GM19239 (cell line): ENCODE data around the gene NKD1.
"Not testable (repeated sequence)": the region's sequence is repeated elsewhere in the genome, so short reads cannot be mapped to it uniquely, and the experiment has no call there.

Source experiments
- DNase-seq: peaks from one replicate; pipeline ENCODE4 v3.0.0; 2011; ENCODE audit warnings: low spot score; ENCODE audit not compliant: insufficient read length
- FAIRE-seq: peaks from 2 replicates; lab custom pipeline; 2011; peaks lifted over from hg19 to GRCh38; lab: Jason Lieb, UNC

NKD1 gene, protein sequence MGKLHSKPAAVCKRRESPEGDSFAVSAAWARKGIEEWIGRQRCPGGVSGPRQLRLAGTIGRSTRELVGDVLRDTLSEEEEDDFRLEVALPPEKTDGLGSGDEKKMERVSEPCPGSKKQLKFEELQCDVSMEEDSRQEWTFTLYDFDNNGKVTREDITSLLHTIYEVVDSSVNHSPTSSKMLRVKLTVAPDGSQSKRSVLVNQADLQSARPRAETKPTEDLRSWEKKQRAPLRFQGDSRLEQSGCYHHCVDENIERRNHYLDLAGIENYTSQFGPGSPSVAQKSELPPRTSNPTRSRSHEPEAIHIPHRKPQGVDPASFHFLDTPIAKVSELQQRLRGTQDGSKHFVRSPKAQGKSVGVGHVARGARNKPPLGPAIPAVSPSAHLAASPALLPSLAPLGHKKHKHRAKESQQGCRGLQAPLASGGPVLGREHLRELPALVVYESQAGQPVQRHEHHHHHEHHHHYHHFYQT

DNA sequence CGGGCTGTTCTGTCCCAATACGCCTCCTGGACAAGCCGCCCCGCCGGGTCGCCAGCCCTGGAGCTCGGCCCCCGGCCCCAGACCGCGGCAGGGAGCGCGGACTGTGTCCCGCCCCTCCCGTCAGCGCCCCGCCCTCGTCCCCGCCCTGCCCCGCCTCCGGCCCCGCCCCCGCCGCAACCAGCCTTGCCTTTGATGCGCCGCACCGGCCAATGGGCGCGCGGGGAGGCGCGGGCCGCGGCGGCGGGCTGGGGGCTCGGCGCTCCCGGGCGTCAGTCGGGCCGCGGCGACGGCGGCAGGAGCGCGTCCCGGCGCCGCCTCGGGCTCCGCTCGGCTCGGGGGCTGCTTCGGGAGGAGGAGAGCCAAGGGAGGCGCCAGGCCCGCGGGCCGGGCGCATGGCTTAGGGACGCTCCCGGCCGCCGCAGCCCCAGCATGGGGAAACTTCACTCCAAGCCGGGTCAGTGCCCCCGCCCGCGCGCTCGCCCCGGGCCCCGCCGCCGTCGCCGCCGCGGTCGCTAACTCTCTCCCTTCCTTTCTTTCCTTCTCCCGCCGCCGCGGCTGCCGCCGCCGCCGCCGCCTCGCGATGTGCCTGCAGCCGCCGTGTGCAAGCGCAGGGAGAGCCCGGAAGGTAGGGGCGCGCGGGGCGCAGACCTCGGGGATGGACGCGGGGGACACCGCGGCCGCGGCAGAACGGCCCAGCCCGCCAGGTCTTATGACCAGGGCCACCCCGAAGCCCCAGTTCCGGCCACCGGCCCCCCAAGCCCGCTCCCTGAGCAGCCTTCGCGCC lies at the start of gene NKD1:
Gene NKD1 (plus strand): TSS at position 272 of the 784 bp plus-strand sequence. CDS start 158 bp downstream, at position 430.
- FAIRE-seq (peak; percentile 31), DNase-seq (peak; percentile 97)

DNA sequence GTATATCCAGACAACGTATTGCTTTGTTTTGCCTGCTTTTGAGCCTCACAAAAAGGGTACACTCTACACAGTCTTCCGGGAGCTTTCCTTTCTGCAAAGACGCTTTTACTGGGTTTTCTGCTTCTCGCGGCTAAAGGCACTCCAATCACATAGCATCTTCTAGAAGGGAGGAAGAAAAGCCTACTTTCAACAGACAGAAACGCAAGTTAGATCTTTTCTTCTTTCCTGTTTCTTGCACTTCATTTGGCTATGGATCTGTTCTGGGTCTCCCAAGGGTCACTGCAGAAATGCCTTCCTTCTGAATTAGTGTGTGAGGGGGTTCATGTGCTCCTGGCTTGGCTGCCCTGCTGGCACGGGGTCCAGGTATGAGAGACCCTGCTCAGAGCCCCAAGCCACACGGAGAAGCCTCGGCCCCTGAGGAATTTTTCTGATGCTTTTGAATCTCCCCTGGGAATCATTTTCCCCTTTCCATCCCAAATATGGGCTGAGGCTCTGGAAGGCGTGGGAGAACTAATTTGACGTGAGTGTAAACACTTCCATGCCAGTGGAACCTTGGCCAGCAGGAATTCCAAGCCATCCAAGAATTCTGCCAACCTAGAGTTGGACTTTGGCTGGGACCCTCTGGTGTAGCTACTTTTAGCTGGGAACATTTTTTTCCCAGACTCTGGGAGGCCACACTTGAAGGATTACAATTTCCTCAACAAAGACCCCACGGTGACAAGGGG lies 49.6 kb upstream of the NKD1 start:
- no peak for FAIRE-seq
- DNase-seq = no peak

DNA sequence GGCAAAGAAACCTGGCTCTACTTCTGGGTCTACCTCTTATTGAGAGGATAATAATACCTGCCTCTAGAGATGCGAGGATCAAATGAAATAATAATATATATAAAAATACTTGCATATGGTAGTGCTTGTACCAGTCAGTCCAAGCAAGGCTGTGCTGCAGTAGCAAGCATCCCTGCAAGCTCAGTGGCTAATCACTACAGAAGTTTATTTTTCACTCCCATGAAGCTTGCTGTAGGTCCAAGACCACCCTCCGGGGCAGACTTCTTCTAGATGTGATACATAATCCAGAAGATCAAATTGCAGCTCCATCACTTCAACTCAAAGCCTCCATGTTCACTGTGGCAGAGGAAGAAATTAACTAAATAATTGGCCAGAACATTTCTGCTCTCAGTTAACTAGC lies 48.9 kb upstream of the NKD1 start:
- FAIRE-seq = no peak
- no peak for DNase-seq

DNA sequence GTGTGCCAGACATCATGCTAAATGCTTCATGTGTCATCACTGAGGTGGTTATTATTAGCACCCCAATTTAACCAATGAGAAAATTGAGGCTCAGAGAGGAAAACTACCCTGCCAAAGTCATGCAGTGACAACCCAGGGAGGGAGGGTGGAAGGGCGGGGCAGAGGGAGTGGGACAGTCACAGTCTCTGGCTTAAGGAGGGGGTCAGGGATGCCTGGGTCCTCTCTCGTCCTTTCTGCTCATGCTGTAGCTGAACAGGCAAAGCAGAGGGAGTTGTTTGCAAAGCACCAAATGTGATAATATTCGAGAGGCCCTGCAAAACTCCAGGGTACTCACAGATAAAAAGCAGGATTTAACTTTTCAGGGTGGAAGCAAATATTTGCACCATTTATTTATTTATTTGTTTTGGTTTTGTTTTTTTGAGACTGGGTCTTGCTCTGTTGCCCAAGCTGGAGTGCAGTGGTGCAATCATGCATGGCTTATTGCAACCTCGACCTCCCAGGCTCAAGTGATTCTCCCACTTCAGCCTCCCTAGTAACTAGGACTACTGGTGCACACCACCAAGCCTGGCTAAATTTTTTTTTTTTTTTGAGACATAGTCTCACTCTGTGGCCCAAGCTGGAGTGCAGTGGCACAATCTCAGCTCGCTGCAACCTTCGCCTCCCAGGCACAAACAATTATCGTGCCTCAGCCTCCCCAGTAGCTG lies 47.9 kb upstream of the NKD1 start:
- FAIRE-seq = no peak
- no peak for DNase-seq

DNA sequence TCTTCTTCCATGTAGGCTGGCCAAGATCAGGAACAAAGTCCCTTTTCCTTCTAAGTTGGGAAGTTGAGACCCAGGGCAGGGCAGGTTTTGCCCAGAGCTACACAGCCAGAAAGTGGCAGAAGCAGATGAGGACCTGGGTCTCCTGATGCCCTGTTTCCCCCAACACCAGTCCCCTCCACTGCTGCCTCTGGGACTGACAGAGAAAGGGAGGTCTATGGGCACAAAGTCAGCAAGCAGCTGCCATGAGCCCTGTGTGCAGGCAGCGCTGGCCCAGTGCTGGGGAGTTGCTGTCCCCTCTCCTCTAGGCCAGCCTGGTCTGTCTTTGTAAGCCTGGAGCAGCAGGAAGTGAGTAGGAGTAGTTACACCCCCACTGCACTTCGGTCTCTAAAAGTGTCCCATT lies 46.9 kb upstream of the NKD1 start:
- DNase-seq = no peak
- no peak for FAIRE-seq

DNA sequence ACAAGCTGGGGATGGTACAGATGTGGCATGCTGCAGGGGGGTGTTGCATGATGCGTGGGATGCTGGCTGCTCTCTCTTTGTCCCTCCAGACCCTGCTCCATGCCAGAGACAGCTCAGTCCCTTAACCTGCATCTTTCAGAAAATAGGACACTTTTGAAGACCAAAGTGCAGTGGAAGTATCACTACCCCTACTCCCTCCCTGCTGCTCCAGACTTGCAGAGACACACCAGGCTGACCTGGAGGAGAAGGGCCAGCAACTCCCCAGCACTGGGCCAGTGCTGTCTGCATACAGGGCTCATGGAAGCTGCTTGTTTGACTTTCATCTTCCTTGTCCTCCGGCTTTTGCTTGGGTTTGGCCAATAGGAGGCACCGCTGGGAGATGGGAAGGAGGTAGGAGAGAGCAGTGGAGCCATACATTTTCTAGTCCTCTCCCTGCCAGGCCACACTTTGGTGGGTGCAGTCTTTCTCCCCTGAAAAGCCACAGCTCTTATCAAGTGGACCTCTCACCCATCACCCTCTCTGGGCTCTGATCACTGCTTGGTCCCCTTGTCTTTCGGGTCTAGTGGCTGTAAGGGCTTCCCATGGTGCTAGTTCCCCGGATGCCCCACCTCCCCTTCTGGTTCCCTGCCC lies 46.1 kb upstream of the NKD1 start:
- FAIRE-seq (no peak), DNase-seq (no peak)

DNA sequence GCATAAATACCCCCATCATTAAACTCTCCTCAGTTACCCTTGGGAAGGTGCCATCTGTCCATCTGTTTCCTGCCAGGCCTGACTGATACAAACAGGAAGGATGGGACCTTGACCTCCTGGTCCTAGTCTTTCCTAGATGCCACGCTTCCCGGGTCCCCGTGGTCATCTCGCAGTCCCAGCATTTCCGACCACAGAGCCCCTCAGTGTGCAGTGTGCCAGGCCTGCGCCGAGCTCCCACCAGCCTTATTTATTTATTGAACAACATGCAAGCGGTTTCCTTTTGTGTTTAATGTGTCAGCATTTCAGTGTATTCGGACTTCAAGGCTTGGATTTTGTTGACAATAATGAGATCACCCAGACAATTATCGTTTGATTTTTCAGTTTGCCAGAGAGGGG lies 45.6 kb upstream of the NKD1 start:
- FAIRE-seq (no peak), DNase-seq (no peak)

DNA sequence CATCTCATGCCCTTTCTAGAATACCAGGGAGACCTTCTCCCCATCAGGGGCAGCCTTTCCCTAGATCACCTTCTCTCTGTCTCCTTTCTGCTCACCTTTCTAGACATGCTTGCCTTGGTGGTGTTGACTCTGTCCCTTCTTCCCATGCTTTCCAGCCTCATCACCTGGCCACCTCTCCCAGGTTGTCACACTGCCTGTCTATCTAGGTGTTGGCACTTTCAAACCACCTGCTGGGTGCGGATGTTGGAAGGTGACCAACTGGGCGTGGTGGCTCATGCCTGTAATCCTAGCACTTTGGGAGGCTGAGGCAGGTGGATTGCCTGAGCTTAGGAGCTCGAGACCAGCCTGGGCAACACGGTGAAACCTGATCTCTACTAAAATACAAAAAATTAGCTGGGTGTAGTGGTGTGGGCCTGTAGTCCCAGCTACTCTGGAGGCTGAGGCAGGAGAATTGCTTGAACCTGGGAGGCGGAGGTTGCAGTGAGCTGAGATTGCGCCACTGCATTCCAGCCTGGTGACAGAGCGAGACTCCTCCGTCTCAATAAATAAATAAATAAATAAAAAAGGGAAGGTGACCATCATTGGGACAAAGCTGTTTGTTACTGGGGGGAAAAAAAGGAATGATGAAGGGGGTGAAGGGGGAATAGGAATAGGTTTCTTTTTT lies 44.2 kb upstream of the NKD1 start:
- FAIRE-seq, DNase-seq: not testable (repeated sequence)

DNA sequence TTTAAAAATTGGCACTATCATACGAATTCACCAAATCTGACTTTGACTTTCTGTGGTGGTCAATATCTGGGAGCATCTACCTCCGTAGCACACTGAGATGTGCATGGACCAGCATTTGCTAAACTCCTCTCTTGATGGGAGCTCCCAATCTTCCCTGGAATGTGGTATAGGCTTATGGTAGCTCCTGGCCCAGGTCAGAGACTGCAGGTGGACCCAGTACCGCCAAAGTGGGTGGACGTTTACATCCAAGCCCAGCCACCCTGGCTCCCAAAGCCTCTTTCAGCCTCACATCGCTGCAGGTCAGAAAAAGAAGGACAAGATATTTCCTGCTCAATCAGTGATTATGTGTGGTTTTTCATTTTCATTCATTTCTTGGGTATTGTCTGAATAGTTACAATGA lies 43.1 kb upstream of the NKD1 start:
- FAIRE-seq (no peak), DNase-seq (no peak)

DNA sequence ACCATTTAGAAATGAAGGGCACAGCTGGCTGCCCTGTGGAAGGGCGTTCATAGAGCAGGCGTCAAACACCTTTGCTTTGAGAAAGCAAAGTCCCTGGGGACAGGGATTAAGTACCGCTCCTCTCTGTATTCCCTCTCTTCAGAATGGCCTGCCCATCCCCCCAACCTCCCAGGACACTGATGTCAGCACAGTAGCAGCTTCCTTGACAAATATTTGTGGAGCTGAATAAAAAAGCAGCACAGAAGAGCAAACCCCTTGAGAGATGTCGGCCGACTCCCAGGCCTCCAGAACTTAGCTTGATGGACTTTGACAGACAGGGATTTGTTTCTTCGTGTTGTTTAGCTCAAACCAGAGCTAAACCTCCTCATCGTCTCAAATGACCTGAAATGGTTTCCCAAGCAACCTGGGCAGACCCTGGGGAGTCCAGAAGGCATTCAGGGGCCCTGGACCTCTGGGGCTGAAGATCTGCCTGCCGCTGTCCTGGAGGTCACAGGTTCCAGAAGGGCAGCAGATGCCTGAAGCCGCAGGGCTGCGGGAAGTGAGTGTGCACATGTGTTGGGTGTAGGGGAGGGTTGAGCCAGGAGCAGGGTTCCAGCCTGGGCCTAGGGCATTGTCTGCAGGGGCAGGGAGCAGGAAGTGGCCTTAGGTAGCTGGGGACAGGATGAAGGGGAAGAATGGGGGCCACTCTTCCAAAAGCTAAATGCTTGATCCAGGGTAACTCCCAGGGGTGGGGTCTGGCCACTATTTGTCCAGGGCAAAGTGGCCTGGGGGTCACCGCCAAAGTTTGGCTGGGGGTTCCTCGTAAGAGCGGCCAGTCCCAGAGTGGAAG lies 42.3 kb upstream of the NKD1 start:
- FAIRE-seq = no peak

DNA sequence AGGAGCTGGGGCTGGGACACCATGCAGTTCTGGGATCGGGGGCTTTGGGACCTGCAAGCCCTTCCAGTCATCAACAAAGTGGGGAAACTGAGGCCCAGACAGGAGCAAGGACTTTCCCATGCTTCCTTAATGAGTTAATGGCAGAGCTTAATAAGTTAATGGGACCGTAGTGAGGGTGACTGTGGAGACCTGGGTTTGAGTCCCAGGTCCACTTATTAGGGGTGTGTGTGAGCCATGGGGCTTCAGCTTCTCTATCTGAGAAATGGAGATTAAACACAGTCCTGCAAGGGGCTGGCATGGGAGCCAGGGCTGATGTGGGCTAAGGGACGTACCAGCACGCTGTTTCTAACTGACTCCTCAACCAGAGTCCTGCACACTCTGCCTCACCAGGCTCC lies 41.7 kb upstream of the NKD1 start:
- FAIRE-seq (no peak), DNase-seq (no peak)

More for the DNA sequence above, 42.3 kb upstream of the NKD1 start:
- DNase-seq = no peak

DNA sequence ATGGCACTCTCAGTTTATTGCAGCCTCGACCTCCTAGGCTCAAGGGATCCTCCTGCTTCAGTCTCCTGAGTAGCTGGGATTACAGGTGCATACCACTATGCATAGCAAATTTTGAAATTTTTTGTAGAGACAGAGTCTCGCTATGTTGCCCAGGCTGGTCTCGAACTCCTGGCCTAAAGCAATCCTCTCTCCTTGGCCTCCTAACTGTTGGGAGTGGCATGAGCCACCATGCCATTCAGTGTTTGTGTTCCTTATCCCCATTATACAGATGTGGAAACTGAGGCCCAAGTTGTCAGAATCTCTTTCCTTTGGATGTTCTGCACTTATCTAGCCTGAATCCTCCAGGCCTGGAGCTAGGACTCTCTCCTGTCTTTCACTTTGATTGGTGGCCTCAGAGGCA lies 40.8 kb upstream of the NKD1 start:
- FAIRE-seq = no peak
- DNase-seq = no peak

DNA sequence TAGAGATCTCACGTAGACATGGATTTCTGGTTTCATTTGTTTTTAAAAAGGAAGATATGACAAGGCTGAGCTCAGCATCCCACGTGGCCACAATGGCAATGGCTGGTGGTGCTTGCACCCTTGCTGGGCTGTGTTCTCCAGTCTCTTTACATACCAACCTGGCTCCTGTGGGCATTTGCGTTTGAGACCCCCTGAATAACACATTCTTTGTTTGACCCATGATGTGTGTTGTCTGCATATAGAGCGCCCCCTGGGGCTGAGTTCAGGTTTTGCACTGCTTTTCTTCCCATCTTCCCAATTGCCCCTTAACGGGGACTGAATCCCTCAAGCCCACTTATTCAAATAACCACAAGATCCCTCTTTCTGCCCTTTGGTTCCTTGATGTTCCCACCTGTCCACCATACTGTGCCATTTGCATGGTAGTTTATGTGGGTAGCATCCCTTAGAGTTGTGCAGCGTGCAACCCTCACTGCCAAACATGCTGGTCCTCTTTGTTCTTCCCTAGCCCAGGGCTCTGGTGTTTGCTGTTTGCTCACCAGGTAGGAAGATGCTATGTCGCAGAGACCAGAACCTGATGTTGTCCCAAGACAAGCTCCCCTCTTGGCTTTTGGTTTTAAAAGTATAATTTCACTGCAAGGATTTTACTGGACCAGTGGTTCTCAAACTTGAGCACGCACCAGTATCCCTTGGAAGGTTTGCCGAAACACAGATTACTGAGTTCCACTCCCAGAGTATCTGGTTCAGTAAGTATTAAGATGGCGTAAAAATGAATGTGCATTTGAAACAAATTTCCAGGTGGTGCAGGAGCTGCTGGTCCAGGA lies 38.5 kb upstream of the NKD1 start:
- DNase-seq (no peak), FAIRE-seq (peak; percentile 42)

DNA sequence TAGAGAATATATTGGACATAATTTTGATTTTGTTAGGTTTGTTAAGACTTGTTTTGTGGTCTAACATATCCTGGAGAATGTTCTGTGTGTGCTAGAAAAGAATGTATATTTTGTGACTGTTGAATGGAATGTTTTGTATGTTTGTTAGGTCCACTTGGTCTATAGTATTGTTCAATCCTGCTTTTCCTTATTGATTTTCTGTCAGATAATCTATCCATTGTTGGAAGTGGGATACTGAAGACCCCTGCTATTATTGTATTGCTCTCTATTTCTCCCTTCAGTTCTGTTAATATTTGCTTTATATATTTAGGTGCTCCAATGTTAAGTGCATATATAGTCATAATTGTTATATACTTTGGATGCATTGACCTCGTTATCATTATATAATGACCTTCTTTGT lies 33.0 kb upstream of the NKD1 start:
- DNase-seq (no peak), FAIRE-seq (no peak)

DNA sequence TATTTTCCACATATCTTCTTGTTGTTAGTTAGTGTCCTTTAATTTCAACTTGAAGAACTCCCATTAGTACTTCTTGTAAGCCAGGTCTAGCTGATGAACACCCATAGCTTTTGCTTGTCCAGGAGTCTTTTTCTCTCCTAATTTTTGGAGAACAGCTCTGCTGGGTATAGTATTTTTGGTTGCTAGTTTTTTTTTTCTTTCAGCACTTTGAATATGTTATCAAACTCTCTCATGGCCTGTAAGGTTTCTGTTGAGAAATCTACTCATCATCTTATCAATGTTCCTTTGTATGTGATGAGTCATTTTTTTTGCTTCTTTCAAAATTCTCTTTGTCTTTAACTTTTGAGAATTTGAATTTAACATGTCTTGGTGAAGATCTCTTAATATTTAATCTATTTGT lies 31.8 kb upstream of the NKD1 start:
- DNase-seq = no peak
- FAIRE-seq = no peak

DNA sequence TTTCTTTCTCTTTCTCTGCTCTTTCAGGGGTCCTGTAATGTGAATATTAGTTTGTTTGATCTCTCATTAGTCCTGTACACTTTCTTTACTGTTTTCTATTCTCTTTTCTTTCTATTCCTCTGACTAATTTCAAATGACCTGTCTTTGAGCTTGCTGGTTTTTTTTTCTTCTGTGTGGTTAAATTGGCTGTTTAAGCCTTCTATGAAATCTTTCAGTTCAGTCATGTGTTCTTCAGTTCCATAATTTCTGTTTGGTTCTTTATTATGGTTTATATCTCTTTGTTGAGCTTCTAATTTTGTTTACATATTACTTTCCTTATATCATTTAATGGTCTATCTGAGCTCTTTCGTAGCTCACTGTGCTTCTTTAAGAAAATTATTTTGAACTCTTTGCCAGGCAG lies 31.3 kb upstream of the NKD1 start:
- DNase-seq (no peak), FAIRE-seq (no peak)

DNA sequence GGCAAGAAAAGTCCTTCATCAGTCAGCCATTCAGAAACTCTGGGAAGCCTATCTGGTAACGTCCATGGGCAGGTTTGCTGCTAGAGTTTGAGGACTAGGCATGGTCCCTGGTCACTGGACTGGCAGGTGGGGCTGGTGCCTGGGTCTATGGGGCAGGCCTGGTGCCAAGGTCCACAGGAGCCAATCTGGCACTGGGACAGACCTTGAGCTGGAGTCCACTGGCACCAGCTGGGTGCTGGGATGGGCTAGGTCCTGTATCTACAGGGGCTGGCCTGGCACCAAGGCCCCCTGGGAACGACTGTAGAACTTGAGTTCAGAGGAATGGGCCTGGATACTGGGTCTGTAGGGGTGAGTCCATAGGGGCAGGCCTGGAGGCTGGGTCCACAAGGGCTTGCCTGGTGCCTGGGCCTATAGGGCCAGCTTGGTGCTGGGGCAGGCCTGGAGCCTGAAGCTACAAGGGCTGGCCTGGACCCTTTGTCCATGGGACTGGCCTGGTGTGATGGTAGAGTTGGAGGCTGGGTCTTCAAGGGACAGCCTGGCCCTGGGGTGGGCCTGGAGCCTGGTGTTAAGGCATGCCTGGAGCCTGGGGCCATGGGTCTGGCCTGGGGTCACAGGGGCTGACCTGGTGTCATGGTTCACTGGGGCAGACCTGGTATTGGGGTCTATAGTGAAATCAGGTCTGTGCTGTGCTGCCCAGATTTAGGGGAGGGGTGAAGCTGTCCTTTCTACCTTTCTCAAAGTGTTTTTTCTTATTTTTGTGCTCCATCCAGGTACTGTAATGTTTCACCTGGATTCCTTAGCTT lies 30.5 kb upstream of the NKD1 start:
- DNase-seq (no peak), FAIRE-seq (no peak)
